GM18520 (cell line): ENCODE results near the gene KRT6C.

Source experiments
- ATAC-seq: cut with Tn5 transposase; IDR thresholded peaks from one replicate; pipeline ENCODE4 v1.9.1; 2021; ENCODE audit not compliant: unreplicated experiment

The KRT6C gene

GRCh38 chr12:52436000-52436827 is 37.4 kb downstream of the KRT6C start:
- ATAC-seq: no peak

DNA sequence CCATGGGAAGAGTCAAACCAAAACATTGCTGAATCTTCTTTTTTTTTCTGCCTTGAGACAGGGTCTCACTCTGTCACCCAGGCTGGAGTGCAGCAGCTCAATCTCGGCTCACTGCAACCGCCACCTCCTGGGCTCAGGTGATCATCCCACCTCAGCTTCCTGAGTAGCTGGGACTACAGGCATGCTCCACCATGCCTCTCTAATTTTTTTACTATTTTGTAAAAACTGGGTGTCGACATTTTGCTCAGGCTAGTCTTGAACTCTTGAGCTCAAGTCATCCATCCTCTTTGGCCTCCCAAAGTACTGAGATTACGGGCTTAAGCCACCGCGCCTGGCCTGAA is 38.0 kb downstream of the KRT6C start:
- no peak for ATAC-seq

- no peak for ATAC-seq
These were observed 38.7 kb downstream of the KRT6C start for GRCh38 chr12:52434760-52435530.

DNA sequence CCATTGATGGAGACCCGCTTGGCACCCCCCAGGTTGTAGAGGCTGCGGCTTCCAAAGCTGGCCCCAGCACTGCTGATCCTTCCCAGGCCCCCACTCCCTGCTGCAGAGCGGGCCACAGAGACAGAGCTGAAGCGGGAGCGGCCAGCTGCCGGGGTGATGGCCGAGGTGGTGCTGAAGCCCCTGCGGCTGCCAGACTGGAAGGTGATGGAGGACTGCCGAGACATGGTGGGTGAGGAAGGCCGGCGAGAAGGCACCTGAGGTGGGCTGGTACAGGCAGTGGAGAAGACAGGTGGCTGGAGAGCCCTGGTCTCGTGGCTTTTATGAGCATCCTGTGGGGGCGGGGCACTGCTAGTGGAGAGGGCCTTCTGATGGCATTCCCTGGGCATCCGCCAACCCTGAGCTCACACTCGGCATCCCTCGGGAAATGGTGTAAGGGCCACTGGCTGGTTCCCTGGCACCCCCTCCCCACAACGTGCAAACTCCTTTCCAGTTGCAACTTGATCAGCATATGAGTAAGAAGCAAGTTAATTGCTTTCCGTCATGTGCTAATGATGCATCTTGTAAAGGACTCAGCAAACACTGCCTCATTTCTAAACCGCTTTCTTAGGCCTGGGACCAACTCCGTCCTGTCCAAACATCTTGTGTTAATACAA is 39.4 kb downstream of the KRT6C start, which contains the start of gene KRT75:
KRT75 (minus strand) TSS at position 291 of the 653 bp plus-strand sequence; CDS start at position 224, 67 bp downstream.
- no peak for ATAC-seq

GRCh38 chr12:52433501-52434080 is 40.0 kb downstream of the KRT6C start:
- ATAC-seq: no peak

GRCh38 chr12:52432559-52433207 is 40.9 kb downstream of the KRT6C start:
- no peak for ATAC-seq

- ATAC-seq: no peak
These were observed 45.5 kb downstream of the KRT6C start for GRCh38 chr12:52428121-52428520.

DNA sequence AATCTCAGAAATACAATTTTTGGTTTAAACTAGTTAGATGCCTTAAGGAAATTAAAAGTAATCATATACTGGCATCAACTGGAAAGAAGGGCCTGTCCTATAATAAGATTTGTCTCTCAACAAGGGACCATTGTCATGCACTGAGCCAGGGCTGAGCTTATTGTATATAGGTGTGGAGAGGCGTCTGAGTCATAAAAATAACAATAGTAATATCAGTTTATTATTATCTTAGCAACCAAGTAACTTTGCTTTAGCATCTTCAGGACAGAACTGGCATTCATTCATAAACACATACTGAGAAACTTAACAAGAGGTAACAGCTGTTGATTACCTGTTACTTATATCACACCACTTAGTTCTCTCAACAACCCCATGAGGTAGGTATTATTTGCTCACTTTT is 46.5 kb downstream of the KRT6C start:
- no peak for ATAC-seq

- no peak for ATAC-seq
These were observed 47.6 kb downstream of the KRT6C start for GRCh38 chr12:52426034-52426433.

GRCh38 chr12:52425466-52425865 is 48.1 kb downstream of the KRT6C start:
- ATAC-seq: no peak

DNA sequence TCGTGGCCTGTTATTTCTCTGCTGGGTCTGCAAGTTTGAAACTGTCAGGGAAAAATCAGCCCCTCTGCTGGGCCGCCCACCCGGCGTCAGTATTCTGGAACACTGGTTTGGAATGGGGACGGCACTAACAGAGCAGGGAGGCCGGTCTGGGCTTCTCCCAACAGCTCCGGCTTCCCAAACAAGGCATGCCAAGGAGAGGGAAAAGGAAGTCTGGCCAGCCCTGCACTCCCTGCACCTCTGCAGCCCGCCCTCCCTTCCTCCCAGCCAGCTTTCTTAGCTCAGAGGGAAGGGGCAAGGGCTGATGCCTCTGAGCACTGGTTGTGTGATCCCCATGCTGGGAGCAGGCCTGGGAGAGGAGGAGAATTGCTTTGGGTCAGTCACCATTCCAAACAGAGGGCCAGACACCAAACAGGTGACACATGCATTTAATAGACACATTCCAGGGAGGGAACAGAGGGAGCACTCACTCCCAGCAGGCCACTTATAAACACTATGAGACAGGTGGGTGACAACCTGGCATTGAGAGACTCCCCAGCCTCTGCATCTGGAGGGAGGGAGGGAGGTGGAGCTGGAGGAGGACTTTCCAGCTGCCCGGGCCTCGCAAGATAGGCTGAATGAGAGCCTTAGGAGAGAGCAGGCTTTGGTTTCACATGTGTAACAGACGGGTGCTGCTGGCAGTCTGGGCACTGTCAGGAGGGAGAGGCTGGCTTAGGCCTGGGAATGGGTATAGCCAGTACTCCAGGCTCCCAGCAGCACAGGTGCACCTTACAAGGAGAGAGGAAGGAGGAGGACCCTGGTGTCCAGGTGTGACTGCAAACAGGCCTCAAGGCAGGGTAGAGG is 49.7 kb downstream of the KRT6C start:
- no peak for ATAC-seq

DNA sequence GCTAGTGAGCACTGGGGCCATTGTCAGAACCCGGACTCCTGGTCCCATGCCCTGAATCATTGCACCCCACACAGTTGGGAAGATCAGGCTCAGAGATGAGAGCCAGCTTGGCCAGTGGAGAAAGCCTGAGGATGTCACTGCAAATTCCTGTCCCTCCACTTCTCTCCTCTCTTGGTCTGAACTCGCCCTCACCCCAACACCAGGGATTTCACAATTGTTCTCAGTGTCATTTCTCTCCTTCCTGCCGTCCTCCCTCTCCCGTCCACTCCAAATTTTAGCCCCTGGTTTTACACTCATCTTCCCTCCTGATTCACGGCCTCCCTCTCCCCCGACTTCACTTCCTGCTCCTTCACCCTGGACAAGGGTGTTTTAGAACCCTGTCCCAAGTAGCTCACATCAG is 50.6 kb downstream of the KRT6C start:
- ATAC-seq: no peak

DNA sequence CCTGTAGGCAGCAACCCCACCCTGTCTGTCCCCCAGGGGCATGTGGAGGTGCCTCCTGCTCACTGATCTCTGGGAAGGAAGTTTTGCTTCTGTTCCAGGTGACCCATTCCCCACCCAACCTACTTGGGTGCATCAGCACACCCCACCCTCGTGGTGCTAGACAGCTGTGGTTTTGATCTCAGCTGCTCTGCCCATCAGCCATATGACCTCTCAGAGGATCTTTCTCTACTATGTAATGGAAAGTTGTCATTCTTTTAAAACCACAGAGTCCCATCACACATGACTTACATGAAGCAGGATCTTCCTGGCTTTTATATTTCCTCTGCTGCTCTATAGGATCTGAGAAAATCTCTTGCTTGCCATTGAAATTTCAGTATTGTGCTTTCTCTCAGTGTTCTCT is 53.9 kb downstream of the KRT6C start:
- ATAC-seq: no peak

- ATAC-seq: no peak
These were observed 55.0 kb downstream of the KRT6C start for GRCh38 chr12:52418576-52419110.
